Esophagus muscularis mucosa (tissue), 4 donors: ENCODE results near the gene FANK1.

Source experiments
- CTCF ChIP-seq, 3 experiments: fragments of 200-600 bp in 2 of 3; fragments of 450-650 bp in 1 of 3; sonication (generic) in 2 of 3; IDR thresholded peaks; one replicate each; pipeline ENCODE4 v1.5.1; 2017 to 2019; ENCODE audit warnings: antibody characterized with exemption in 3 of 3, mild to moderate bottlenecking in 2 of 3, moderate library complexity in 1 of 3
- EP300 ChIP-seq: sonication (generic); formaldehyde crosslinking; IDR thresholded peaks from one replicate; pipeline ENCODE4 v1.6.1; 2017; ENCODE audit warnings: antibody characterized with exemption
- POLR2A ChIP-seq: fragments of 450-650 bp; IDR thresholded peaks from one replicate; pipeline ENCODE4 v1.6.1; 2017; ENCODE audit warnings: antibody characterized with exemption, moderate library complexity, mild to moderate bottlenecking, low read depth
- POLR2AphosphoS5 ChIP-seq, 2 donors: sonication (generic); formaldehyde crosslinking; IDR thresholded peaks; one replicate each; pipeline ENCODE4 v1.6.1; 2017; ENCODE audit warnings: antibody characterized with exemption in 2 of 2

GRCh38 chr10:126001576-126001975 lies 105.2 kb downstream of the FANK1 start:
- no peak for TF ChIP-seq EP300
- TF ChIP-seq POLR2AphosphoS5 (IDR thresholded peaks at IDR 0.05): no peak
- TF ChIP-seq CTCF (IDR thresholded peaks at IDR 0.05): no peak
- no peak for TF ChIP-seq POLR2A
